Measurements from ENCODE around the gene TRIO.

Gene TRIO

DNA sequence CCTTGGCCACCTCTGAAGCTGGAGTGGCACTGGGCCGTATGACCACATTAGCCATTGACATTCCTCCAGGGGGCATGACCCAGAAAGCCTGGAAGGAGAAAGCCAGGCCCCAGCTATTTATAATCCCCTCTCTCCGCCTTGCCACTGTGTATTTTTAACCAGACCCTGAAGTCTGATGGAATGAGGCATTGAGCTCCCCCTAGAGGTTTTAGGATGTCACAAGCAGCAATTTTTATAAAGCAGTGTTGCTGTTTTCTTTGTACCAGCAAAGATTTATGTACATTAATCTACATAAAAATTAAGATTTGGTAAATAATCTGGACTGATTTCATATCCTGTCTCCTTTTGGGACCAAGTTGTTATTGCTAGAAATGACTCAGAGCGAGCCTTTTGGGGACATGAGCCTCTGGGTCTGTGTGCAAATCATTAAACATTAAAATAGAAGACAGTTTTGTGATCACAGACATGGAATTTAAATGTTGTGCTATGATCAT, 127.1 kb downstream of the TRIO start:
- H3K4me3 Mint-ChIP-seq, result no peak overlapping the region
- H3K27me3 Mint-ChIP-seq (ENCODE audit: low read depth), result peaks cover 11% of the 10 kb centered on the region
- H3K4me1 Mint-ChIP-seq (ENCODE audit: low read depth), result peaks cover 1% of the 10 kb centered on the region

GRCh38 chr5:14272548-14273205, 129.5 kb downstream of the TRIO start:
- H3K9me3 Mint-ChIP-seq, result no peaks in the 10 kb centered on the region
- H3K36me3 Mint-ChIP-seq (ENCODE audit: low read depth), result no peaks in the 10 kb centered on the region
- peaks cover 9% of the 10 kb centered on the region for H3K4me1 Mint-ChIP-seq (ENCODE audit: low read depth)
- no peak overlapping the region for H3K27ac Mint-ChIP-seq
- H3K27me3 Mint-ChIP-seq (ENCODE audit: low read depth), result peaks cover 6% of the 10 kb centered on the region
- no peak overlapping the region for H3K4me3 Mint-ChIP-seq

More for the DNA sequence above, 127.1 kb downstream of the TRIO start:
- Mint-ChIP-seq H3K36me3 (ENCODE audit: low read depth) (no peaks in the 10 kb centered on the region), H3K9me3 (no peaks in the 10 kb centered on the region), H3K27ac (no peak overlapping the region)

DNA sequence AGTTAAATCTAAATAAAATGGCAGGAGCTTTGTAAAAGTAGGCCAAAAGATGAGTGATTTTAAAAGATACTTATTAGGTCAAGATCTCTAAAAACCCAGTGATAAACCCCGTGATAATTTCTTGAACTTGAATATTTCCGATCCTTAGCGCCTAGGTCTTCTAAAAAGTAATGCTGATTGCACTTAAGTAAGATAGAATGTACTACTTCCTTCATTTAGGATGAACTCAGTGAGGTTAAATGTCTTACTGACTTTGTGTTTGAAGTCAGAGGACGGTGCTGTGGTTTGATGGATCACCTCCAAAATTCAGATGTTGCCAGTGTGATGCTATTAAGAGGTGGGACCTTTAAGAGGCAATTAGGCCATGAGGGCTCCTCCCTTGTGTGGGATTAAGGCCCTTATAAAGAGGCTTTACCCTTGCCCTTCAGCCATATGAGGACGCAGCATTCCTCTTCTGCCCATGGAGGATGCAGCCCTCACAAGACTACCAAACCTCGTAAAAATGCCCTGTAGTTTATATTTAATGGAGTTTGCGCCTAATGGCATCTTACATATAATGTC, 130.1 kb downstream of the TRIO start:
- H3K36me3 Mint-ChIP-seq (ENCODE audit: low read depth), result no peaks in the 10 kb centered on the region
- H3K9me3 Mint-ChIP-seq, result no peaks in the 10 kb centered on the region
- peaks cover 6% of the 10 kb centered on the region for H3K27me3 Mint-ChIP-seq (ENCODE audit: low read depth)
- H3K27ac Mint-ChIP-seq, result no peak overlapping the region
- H3K4me3 Mint-ChIP-seq, result no peak overlapping the region
- peaks cover 9% of the 10 kb centered on the region for H3K4me1 Mint-ChIP-seq (ENCODE audit: low read depth)

GRCh38 chr5:14276380-14276779, 133.2 kb downstream of the TRIO start:
- Mint-ChIP-seq H3K4me3 (no peak overlapping the region), H3K9me3 (no peaks in the 10 kb centered on the region), H3K27me3 (ENCODE audit: low read depth) (peaks cover 9% of the 10 kb centered on the region), H3K27ac (no peak overlapping the region), H3K4me1 (ENCODE audit: low read depth) (peaks cover 9% of the 10 kb centered on the region), H3K36me3 (ENCODE audit: low read depth) (no peaks in the 10 kb centered on the region)

GRCh38 chr5:14277385-14278320, 134.5 kb downstream of the TRIO start:
- Mint-ChIP-seq H3K36me3 (ENCODE audit: low read depth) (no peaks in the 10 kb centered on the region), H3K4me1 (ENCODE audit: low read depth) (peaks cover 9% of the 10 kb centered on the region), H3K27ac (no peak overlapping the region), H3K9me3 (no peaks in the 10 kb centered on the region), H3K27me3 (ENCODE audit: low read depth) (peaks cover 9% of the 10 kb centered on the region), H3K4me3 (no peak overlapping the region)

GRCh38 chr5:14280294-14280854, 137.2 kb downstream of the TRIO start:
- peaks cover 3% of the 10 kb centered on the region for H3K27me3 Mint-ChIP-seq (ENCODE audit: low read depth)
- no peak overlapping the region for H3K27ac Mint-ChIP-seq
- H3K36me3 Mint-ChIP-seq (ENCODE audit: low read depth), result no peaks in the 10 kb centered on the region
- H3K4me1 Mint-ChIP-seq (ENCODE audit: low read depth), result peaks cover 9% of the 10 kb centered on the region
- no peak overlapping the region for H3K4me3 Mint-ChIP-seq
- no peaks in the 10 kb centered on the region for H3K9me3 Mint-ChIP-seq

DNA sequence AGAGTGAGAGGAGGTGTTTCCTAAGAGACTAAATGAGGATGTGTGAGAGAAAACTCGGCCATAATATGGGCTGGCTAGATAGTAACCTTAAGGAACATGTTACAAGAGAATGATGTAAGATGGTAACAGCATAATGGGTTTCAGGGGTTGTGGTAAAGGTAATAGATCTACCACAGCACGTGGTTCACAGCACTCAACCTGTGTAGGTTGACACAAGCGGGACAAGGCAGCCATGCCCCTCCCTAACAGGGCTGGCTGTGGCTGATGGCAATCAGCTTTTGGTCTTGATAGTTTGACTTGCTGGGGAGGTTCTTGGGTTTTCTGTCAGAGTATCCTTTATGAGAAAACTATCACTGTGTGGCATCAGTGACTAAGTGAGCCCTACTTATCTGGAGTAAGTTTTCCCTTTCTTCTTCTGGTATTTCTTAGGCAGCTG, 138.6 kb downstream of the TRIO start:
- no peaks in the 10 kb centered on the region for H3K9me3 Mint-ChIP-seq
- H3K27me3 Mint-ChIP-seq (ENCODE audit: low read depth), result peaks cover 3% of the 10 kb centered on the region
- H3K27ac Mint-ChIP-seq, result no peak overlapping the region
- H3K4me3 Mint-ChIP-seq, result no peak overlapping the region
- H3K36me3 Mint-ChIP-seq (ENCODE audit: low read depth), result no peaks in the 10 kb centered on the region
- peaks cover 8% of the 10 kb centered on the region for H3K4me1 Mint-ChIP-seq (ENCODE audit: low read depth)

DNA sequence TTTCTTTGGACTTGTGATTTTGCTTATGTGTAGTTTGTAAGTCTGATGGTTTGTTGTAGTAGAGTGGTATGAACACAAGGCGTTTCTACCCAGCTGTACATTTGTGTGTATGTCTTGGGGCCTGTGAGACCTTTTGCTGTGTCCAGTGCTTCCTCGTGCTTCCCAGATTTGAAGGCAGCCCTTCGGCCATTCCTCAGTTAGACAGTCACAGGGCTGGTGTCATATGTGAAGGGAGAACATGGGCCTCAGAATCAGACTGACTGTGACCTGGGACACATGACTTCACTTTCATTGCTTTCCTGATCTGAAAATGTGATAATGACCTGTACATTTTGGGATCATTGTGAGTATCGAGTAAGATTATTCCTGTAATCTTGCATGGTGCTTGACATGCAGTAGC, 140.0 kb downstream of the TRIO start:
- Mint-ChIP-seq H3K27ac (no peak overlapping the region), H3K27me3 (ENCODE audit: low read depth) (peaks cover 3% of the 10 kb centered on the region), H3K9me3 (no peaks in the 10 kb centered on the region), H3K36me3 (ENCODE audit: low read depth) (no peaks in the 10 kb centered on the region), H3K4me3 (no peak overlapping the region), H3K4me1 (ENCODE audit: low read depth) (no peaks in the 10 kb centered on the region)

DNA sequence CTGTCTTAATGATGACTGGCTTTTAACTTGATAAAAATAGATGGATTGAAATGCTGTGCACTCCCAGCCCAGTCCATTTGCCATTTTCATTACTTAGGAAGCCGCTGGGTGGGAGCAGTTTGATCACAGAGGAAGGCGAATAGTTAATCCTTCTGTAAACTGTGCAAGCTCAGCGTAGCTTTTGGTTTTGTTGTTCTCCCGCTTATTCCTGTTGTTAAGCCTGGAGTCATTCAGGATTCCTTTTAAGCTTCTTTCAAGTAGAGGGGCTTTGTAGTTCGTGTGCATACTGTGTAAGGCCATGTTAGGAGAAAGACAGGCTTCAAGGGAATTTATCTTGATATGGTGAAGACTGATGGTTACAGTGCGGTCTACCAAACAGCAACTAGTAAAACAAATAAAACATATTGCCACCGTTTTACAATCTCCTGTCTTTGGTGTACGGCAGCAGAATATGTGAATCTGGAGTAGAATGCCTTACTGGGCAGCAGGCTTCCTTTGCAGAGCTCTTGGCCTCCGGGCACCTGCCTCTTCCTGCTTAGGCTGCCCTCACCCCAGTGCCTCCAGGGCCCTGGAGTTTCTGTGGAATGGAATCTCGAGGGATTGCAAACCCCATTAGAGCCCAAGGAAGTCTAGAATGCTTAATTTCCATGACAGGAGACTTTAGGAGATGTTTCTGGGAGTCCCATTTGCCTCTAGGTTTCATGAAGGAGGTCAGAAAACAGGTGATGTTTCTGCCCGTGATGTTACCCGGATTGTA, 141.4 kb downstream of the TRIO start:
- Mint-ChIP-seq H3K4me3 (no peak overlapping the region), H3K27me3 (ENCODE audit: low read depth) (peaks cover 3% of the 10 kb centered on the region), H3K36me3 (ENCODE audit: low read depth) (no peaks in the 10 kb centered on the region), H3K9me3 (no peaks in the 10 kb centered on the region), H3K4me1 (ENCODE audit: low read depth) (no peaks in the 10 kb centered on the region), H3K27ac (no peak overlapping the region)

DNA sequence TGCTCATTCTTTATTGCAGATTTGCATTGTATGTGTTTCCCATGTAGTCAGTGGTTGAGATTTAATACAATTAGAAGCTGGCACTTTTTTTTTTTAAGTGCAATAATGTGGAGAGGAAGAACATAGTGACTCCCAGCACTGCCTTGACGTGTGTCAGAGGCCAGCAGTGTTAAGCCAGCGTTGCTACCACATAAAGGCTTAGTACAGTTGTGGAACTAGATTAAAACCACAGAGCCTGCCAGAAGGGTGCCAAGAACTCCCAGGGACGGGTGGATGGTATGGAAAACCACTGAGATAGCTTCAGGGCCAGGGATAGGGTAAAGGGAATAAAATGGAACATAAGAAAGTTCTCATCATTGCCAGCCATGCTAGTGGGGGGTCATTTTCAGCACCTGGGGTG, 142.9 kb downstream of the TRIO start:
- H3K36me3 Mint-ChIP-seq (ENCODE audit: low read depth), result no peaks in the 10 kb centered on the region
- no peaks in the 10 kb centered on the region for H3K9me3 Mint-ChIP-seq
- no peaks in the 10 kb centered on the region for H3K27me3 Mint-ChIP-seq (ENCODE audit: low read depth)
- no peaks in the 10 kb centered on the region for H3K4me1 Mint-ChIP-seq (ENCODE audit: low read depth)
- H3K27ac Mint-ChIP-seq, result no peak overlapping the region
- H3K4me3 Mint-ChIP-seq, result no peak overlapping the region

DNA sequence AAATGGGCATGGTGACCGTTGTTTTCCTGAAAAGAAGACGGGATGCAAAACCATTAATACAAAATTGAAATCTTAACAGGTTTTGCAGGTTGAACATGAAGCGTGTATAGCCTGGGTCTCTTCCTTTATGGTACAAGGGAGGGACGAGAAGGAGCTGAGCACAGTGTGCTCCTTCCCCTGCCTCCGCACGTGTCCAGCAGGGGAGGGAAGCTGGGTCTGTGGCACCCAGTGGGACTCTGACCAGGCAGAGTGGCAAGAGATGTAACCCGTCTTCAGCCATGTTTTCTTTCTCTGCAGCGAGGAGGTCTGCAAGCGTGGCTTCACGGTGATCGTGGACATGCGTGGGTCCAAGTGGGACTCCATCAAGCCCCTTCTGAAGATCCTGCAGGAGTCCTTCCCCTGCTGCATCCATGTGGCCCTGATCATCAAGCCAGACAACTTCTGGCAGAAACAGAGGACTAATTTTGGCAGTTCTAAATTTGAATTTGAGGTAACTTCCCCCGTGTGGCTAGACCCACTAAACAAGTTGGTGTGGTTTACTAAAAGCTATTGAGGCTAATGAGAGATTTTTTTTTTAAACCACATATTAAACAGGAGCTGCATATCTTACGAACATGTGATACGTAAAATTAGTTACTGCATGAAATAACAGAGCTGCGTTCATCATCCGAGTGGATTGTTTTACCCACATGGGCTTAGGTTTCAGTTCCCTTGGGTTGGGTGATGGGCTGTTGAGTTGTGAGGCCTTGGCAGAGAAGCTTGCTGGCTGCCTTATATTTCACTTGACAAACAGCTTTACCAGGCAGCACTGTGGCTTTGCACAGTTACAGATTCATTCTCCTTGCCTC, 143.7 kb downstream of the TRIO start:
- H3K4me3 Mint-ChIP-seq, result no peak overlapping the region
- H3K27ac Mint-ChIP-seq, result no peak overlapping the region
- no peaks in the 10 kb centered on the region for H3K36me3 Mint-ChIP-seq (ENCODE audit: low read depth)
- no peaks in the 10 kb centered on the region for H3K4me1 Mint-ChIP-seq (ENCODE audit: low read depth)
- H3K9me3 Mint-ChIP-seq, result no peaks in the 10 kb centered on the region
- H3K27me3 Mint-ChIP-seq (ENCODE audit: low read depth), result no peaks in the 10 kb centered on the region

DNA sequence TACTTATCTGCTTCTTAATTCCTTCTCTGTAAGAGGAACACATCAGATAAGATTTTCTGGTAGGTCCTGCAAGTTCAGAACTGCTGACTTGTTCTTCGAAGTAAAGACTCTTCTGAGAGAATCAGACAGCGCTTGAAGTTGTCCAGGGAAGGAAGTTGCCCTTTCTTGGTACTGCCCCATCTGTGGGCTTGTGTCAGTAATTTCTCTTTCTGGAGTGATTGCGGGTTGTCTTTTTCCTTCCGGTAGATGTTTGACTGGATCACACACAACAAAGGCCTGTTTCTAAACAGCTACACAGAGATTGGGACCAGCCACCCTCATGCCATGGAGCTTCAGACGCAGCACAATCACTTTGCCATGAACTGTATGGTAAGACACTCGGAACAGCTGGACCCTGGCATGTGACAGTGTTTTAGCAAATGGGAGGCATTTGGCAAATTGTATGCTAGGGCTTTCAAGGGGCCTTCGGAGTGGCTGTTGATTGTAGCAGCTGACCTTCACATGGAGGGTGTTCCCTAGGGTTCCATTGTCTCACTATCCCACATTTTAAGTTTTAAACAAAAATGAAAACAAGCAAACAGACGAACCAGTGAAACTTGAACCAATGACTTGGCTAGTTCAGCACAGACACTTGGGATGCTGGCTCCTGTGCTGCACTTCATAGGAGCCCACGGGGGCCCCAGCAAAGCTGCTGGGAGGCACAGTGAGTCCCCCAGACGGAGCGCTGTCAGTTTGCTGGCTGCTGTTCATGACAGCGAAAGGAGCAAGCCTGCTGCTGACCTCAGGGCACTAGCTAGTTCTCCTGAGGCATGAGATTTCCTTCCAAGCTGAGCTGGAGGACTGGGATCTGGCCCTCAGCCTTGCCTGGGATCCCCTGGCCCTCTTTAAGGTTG, 149.9 kb downstream of the TRIO start:
- no peaks in the 10 kb centered on the region for H3K9me3 Mint-ChIP-seq
- H3K27ac Mint-ChIP-seq, result no peak overlapping the region
- no peaks in the 10 kb centered on the region for H3K4me1 Mint-ChIP-seq (ENCODE audit: low read depth)
- no peaks in the 10 kb centered on the region for H3K27me3 Mint-ChIP-seq (ENCODE audit: low read depth)
- no peak overlapping the region for H3K4me3 Mint-ChIP-seq
- H3K36me3 Mint-ChIP-seq (ENCODE audit: low read depth), result no peaks in the 10 kb centered on the region
